AML-193 (cell line): ENCODE data around the gene MACF1.

Experiments
- DNase-seq, 2 experiments: peaks; one replicate each; lab custom pipeline; 2025; lab: John Stamatoyannopoulos, UW

MACF1 gene

GRCh38 chr1:39360731-39361130, 156.2 kb downstream of the MACF1 start:
- DNase-seq = peak; percentile 94

GRCh38 chr1:39361446-39361845, 157.0 kb downstream of the MACF1 start:
- DNase-seq = no peak

- DNase-seq = no peak
Observed at GRCh38 chr1:39363267-39363666, 158.8 kb downstream of the MACF1 start.

GRCh38 chr1:39368045-39368444, 163.6 kb downstream of the MACF1 start:
- no peak for DNase-seq

GRCh38 chr1:39369565-39369964, 165.1 kb downstream of the MACF1 start:
- no peak for DNase-seq

- no peak for DNase-seq
Observed at GRCh38 chr1:39370602-39371001, 166.1 kb downstream of the MACF1 start.

- DNase-seq = no peak
Observed at GRCh38 chr1:39372105-39372504, 167.6 kb downstream of the MACF1 start.

- no peak for DNase-seq
Observed at GRCh38 chr1:39376656-39377055, 172.2 kb downstream of the MACF1 start.

GRCh38 chr1:39378377-39378776, 173.9 kb downstream of the MACF1 start:
- no peak for DNase-seq

GRCh38 chr1:39379187-39379586, 174.7 kb downstream of the MACF1 start:
- no peak for DNase-seq

GRCh38 chr1:39380036-39380435, 175.5 kb downstream of the MACF1 start:
- DNase-seq = no peak

- no peak for DNase-seq
Observed at GRCh38 chr1:39381839-39382238, 177.3 kb downstream of the MACF1 start.

- peak; percentile 77 to 83 for DNase-seq
Observed at GRCh38 chr1:39384305-39384704, 179.8 kb downstream of the MACF1 start.

GRCh38 chr1:39385067-39385988, 180.8 kb downstream of the MACF1 start:
- DNase-seq = no peak

GRCh38 chr1:39386997-39387396, 182.5 kb downstream of the MACF1 start:
- no peak for DNase-seq

GRCh38 chr1:39387452-39387851, 183.0 kb downstream of the MACF1 start:
- DNase-seq = no peak

GRCh38 chr1:39391691-39392679, 187.5 kb downstream of the MACF1 start:
- DNase-seq = no peak

GRCh38 chr1:39392851-39393573, 188.5 kb downstream of the MACF1 start:
- no peak for DNase-seq

- no peak for DNase-seq
Observed at GRCh38 chr1:39393645-39394044, 189.2 kb downstream of the MACF1 start.

GRCh38 chr1:39394059-39394458, 189.6 kb downstream of the MACF1 start:
- no peak for DNase-seq

- no peak for DNase-seq
Observed at GRCh38 chr1:39394598-39394997, 190.1 kb downstream of the MACF1 start.

- DNase-seq = peak; percentile 29 to 37
Observed at GRCh38 chr1:39395357-39395831, 190.9 kb downstream of the MACF1 start.
